CD4-positive, alpha-beta T cell treated with Interleukin-4 for 1 hour (primary cell): ENCODE results near the gene TNK1.
"Not testable (repeated sequence)": the region's sequence is repeated elsewhere in the genome, so short reads cannot be mapped to it uniquely, and the experiment has no call there.

Source experiments
- DNase-seq, 2 donors: peaks; one replicate each; pipeline ENCODE4 v3.0.0-alpha.2; 2020 to 2022

TNK1 gene

GRCh38 chr17:7355573-7355972 lies 25.3 kb upstream of the TNK1 start:
- no peak for DNase-seq

- DNase-seq = peak; percentile 87
Measured at GRCh38 chr17:7356072-7356549, 24.8 kb upstream of the TNK1 start.

GRCh38 chr17:7356756-7357155 lies 24.1 kb upstream of the TNK1 start:
- no peak for DNase-seq

- no peak for DNase-seq
Measured at GRCh38 chr17:7357381-7357780, 23.5 kb upstream of the TNK1 start.

- no peak for DNase-seq
Measured at GRCh38 chr17:7361906-7362305, 19.0 kb upstream of the TNK1 start.

GRCh38 chr17:7363311-7363710 lies 17.6 kb upstream of the TNK1 start:
- DNase-seq = no peak

GRCh38 chr17:7365963-7366362 lies 14.9 kb upstream of the TNK1 start:
- not testable (repeated sequence) for DNase-seq

GRCh38 chr17:7367083-7367482 lies 13.8 kb upstream of the TNK1 start:
- no peak for DNase-seq

GRCh38 chr17:7367918-7368598 lies 12.8 kb upstream of the TNK1 start:
- DNase-seq = no peak

GRCh38 chr17:7368599-7368994 lies 12.3 kb upstream of the TNK1 start:
- not testable (repeated sequence) for DNase-seq

- no peak for DNase-seq
Measured at GRCh38 chr17:7369825-7370224, 11.1 kb upstream of the TNK1 start.

GRCh38 chr17:7370853-7371252 lies 10.0 kb upstream of the TNK1 start:
- DNase-seq = no peak

- no peak for DNase-seq
Measured at GRCh38 chr17:7374353-7374752, 6.5 kb upstream of the TNK1 start.

GRCh38 chr17:7379134-7379533 lies 1.8 kb upstream of the TNK1 start:
- no peak for DNase-seq

- DNase-seq = no peak
Measured at GRCh38 chr17:7380321-7380720, 568 bp upstream of the TNK1 start.

GRCh38 chr17:7382901-7383300 lies 2.0 kb downstream of the TNK1 start:
- DNase-seq = no peak

GRCh38 chr17:7383371-7383741 lies 2.5 kb downstream of the TNK1 start:
- no peak for DNase-seq

- DNase-seq = peak; percentile 79 to 85
Measured at GRCh38 chr17:7383742-7384488, 3.0 kb downstream of the TNK1 start.

- no peak for DNase-seq
Measured at GRCh38 chr17:7384489-7385081, 3.7 kb downstream of the TNK1 start.

- DNase-seq = no peak
Measured at GRCh38 chr17:7388856-7389255, 8.0 kb downstream of the TNK1 start.

- DNase-seq = no peak
Measured at GRCh38 chr17:7389924-7390910, 9.3 kb downstream of the TNK1 start.

GRCh38 chr17:7391307-7391706 lies 10.4 kb downstream of the TNK1 start:
- no peak for DNase-seq
